Measurements from ENCODE around the gene CSNK1D. TPM values are rescaled to one million over a fixed set of nuclear protein-coding genes. Genes with fewer than 3 reads are reported as not detected.
A peak's percentile ranks its signal among the peaks of the same experiment; 100 is the strongest.

The CSNK1D gene
- total RNA-seq, 1 experiment from 2014 or later = 191 TPM

DNA sequence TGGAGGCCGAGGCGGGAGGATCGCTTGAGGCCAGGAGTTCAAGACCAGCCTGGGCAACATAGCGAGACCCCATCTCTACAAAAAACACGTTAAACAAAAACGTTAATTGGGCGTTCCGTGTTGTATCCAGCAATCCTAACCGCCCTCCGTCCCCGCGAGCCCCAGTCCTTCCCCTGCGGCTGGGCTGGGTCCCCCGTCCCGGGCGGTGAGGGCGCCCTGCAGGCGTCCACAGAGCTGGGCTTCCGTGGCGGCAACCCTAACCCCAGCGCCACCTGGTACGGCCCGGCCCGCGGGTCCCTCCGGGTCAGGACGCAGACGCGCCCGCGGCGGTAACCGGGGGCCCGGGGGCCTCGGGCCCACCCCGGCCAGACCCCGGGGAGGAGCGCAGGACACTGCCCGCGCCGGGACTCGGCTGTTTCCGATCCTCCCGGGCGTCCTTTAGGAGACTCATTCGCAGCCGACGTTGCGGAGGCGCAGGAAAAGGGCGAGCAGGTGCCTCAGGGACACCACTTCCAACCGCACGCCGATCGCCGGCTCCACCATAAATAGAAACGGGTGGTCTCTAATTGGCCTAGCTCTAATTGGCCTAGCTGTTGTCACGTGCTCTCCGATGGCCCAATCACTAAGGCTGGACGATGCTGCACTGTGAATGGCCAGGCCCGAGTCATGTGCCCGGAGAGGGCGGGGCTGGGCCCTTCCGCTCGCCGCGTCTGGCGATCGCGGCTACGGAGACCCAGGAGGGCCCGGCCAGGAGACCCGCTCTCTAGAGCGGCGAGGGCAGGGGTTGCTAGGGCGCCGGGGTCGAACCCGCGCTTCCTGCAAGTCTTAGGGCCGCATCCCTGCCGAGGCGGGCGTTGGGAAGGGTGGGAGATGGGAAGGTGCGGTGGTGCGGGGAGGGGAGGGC is 19.0 kb upstream of the CSNK1D start:
- Mint-ChIP-seq H3K36me3 (ENCODE audit: insufficient read depth, unreplicated experiment) (peaks cover 5% of the 10 kb centered on the region), H3K27ac (ENCODE audit: low read depth, unreplicated experiment) (peak overlapping the region; percentile 51), H3K27me3 (ENCODE audit: insufficient read depth, unreplicated experiment) (no peaks in the 10 kb centered on the region), H3K4me3 (ENCODE audit: unreplicated experiment) (peak overlapping the region; percentile 74), H3K9me3 (ENCODE audit: unreplicated experiment) (no peaks in the 10 kb centered on the region), H3K4me1 (ENCODE audit: insufficient read depth, unreplicated experiment) (peaks cover 35% of the 10 kb centered on the region)
- DNase-seq (ENCODE audit: unreplicated experiment) = peak; percentile 98
- TF ChIP-seq, protein P1, sequence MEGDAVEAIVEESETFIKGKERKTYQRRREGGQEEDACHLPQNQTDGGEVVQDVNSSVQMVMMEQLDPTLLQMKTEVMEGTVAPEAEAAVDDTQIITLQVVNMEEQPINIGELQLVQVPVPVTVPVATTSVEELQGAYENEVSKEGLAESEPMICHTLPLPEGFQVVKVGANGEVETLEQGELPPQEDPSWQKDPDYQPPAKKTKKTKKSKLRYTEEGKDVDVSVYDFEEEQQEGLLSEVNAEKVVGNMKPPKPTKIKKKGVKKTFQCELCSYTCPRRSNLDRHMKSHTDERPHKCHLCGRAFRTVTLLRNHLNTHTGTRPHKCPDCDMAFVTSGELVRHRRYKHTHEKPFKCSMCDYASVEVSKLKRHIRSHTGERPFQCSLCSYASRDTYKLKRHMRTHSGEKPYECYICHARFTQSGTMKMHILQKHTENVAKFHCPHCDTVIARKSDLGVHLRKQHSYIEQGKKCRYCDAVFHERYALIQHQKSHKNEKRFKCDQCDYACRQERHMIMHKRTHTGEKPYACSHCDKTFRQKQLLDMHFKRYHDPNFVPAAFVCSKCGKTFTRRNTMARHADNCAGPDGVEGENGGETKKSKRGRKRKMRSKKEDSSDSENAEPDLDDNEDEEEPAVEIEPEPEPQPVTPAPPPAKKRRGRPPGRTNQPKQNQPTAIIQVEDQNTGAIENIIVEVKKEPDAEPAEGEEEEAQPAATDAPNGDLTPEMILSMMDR (IDR thresholded peaks at IDR 0.05; ENCODE audit: unreplicated experiment) = no peak
- ChIA-PET POLR2A (interaction anchor here (0.6 to 2.4 kb wide), 21 partner anchors 8 to 947 kb away, joined by 3 to 16 read pairs (median 4); partner anchors contain the start of genes ANAPC11, CSNK1D and SECTM1), CTCF (no interaction called here)
- TSS peak; percentile 71 for BruUV-seq (replicated peaks)
- intact Hi-C loops (cut with micrococcal nuclease) = no loop called here

DNA sequence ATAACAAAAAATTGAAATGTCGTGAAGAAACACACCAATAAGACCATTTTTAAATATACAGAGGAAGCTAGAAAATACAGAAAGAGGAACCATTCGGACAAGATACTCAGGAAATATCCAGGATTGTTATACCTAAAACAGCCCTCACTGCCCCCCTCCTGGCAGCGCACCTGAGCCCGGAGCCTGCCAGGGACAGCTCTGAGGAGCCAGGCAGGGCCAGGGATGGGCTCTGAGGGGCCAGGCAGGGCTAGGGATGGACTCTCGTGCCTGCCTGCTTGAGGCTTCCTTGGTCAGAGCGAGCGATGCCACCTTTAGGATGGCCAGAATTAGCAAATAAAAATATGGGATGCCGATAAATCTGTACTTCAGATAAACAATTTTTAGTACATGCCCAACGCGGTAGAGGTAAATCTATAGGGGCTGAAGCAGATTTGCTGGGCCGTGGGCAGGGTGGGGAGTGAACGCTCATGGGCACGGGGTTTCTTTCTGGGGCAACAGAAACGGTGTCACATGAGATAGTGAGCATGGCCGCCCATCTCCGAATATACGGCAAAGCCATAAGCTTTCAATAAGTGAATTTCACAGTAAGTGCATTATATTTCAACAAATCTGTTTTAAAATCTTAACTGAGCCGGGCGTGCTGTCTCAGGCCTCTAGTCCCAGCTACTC is 18.2 kb upstream of the CSNK1D start:
- no peaks in the 10 kb centered on the region for H3K27me3 Mint-ChIP-seq (ENCODE audit: insufficient read depth, unreplicated experiment)
- H3K4me1 Mint-ChIP-seq (ENCODE audit: insufficient read depth, unreplicated experiment) = peaks cover 27% of the 10 kb centered on the region
- ChIA-PET CTCF (no interaction called here), POLR2A (interaction anchor here (0.6 to 2.4 kb wide), 12 partner anchors 8 to 946 kb away, joined by 3 to 16 read pairs (median 6); partner anchors contain the start of genes CSNK1D and SECTM1)
- H3K36me3 Mint-ChIP-seq (ENCODE audit: insufficient read depth, unreplicated experiment) = peaks cover 5% of the 10 kb centered on the region
- no TSS peak for BruUV-seq (replicated peaks)
- H3K9me3 Mint-ChIP-seq (ENCODE audit: unreplicated experiment) = no peaks in the 10 kb centered on the region
- TF ChIP-seq, protein P1 (IDR thresholded peaks at IDR 0.05; ENCODE audit: unreplicated experiment) = no peak
- H3K27ac Mint-ChIP-seq (ENCODE audit: low read depth, unreplicated experiment) = no peak overlapping the region
- no peak for DNase-seq (ENCODE audit: unreplicated experiment)
- intact Hi-C loops (cut with micrococcal nuclease) = no loop called here
- H3K4me3 Mint-ChIP-seq (ENCODE audit: unreplicated experiment) = peak overlapping the region; percentile 74

DNA sequence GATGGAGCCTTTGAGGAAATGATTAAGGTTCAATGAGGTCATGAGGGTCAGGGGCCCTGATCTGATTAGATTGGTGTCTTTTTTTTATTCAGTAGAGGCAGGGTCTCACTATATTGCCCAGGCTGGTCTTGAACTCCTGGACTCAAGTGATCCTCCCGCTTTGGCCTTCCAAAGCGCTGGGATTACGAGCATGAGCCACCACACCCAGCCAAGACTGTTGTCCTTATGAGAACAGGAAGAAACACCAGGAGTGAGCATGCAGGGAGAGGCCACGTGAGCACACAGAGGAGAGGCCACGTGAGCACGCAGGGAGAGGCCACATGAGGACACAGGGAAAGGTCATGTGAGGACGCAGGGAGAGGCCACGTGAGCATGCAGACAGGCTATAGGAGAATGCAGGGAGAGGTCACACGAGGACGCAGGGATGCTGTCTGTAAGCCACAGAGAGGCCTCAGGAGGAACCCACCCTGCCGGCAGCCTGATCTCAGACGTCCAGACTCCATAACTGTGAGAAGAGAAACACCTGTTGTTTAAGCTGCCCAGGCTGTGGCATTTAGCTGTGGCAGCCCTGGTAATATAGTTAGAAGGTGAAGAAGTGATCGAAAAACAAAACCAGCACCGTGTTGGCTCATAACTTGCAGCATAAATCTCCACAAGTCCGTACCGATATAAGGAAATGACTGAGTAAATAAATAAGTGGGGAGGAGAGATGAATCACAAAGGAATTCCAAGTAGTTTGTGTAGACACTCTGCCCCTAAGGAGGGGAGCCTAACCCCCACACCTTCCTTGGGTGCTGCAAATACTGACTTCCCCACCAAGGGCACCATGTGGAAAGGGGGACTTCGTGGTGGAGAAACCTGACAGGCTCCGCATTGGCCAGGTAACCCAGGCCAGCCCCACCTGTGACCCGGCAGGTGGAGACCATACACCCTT is 14.6 kb upstream of the CSNK1D start:
- ChIA-PET CTCF (no interaction called here), POLR2A (interaction anchor here (1.1 to 2.3 kb wide), 2 partner anchors 9 to 45 kb away, joined by 3 to 20 read pairs; no protein-coding TSS in a partner anchor)
- Mint-ChIP-seq H3K4me1 (ENCODE audit: insufficient read depth, unreplicated experiment) (peaks cover 25% of the 10 kb centered on the region), H3K27me3 (ENCODE audit: insufficient read depth, unreplicated experiment) (no peaks in the 10 kb centered on the region), H3K4me3 (ENCODE audit: unreplicated experiment) (peak overlapping the region; percentile 45), H3K36me3 (ENCODE audit: insufficient read depth, unreplicated experiment) (no peaks in the 10 kb centered on the region), H3K9me3 (ENCODE audit: unreplicated experiment) (no peaks in the 10 kb centered on the region), H3K27ac (ENCODE audit: low read depth, unreplicated experiment) (peak overlapping the region; percentile 73)
- no TSS peak for BruUV-seq (replicated peaks)
- peak; percentile 93 for DNase-seq (ENCODE audit: unreplicated experiment)
- TF ChIP-seq, protein P1 (IDR thresholded peaks at IDR 0.05; ENCODE audit: unreplicated experiment) = no peak
- intact Hi-C loops (cut with micrococcal nuclease) = no loop called here
